ENCODE measurements around the gene PLOD1.
"Not testable (repeated sequence)": the region's sequence is repeated elsewhere in the genome, so short reads cannot be mapped to it uniquely, and the experiment has no call there.

PLOD1 gene

DNA sequence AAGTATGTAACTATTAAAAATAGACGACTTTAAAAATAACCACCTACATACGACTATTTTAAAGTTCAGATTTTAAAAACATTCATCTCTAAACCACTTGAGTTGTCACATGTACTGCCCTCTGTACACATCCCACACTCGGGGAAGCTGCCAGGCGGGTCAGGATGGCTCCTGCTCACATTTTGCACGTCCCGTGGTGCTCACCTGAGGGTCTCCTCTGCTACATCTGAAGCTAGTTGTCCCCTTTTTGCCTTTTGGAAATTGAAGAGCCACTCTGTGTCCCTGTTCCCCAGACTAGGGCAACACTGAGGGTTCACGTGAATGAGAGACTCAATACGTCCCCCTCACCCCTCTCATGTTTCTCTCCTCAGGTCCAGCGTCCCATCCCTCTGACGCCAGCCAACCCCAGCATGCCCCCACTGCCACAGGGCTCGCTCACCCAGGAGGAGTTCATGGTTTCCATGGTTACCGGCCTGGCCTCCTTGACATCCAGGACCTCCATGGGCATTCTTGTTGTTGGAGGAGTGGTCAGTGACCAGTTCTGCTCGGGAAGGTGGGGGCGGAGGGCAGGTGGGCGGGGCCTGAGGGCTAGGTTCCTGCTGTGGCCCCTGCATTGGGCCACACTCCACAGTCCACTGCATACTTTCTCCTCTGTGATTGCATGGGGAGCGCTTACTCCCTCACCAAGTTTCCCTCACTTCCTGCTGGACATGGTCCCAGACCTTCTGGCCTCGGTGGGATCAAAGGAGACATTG lies 71.8 kb downstream of the PLOD1 start:
- Histone ChIP-seq H4K20me1 (ENCODE audit: control insufficient read depth, insufficient read depth, low read depth, low read length) (no peaks in the 10 kb centered on the region), H3K9me3 (ENCODE audit: control insufficient read depth, insufficient read depth, low read length) (no peaks in the 10 kb centered on the region), H3K79me2 (ENCODE audit: control insufficient read depth, low read length) (no peaks in the 10 kb centered on the region), H3K36me3 (ENCODE audit: control insufficient read depth, low read length) (peaks cover 75% of the 10 kb centered on the region), H3K9me2 (replicated peaks; ENCODE audit: control insufficient read depth, low read length) (no peaks in the 10 kb centered on the region), H3K27ac (ENCODE audit: low read depth, low read length) (no peak overlapping the region), H3K27me3 (ENCODE audit: control insufficient read depth, low read length) (no peaks in the 10 kb centered on the region), H3K4me2 (ENCODE audit: low read length) (no peak overlapping the region), H3K4me1 (ENCODE audit: control insufficient read depth, low read length) (0 out of 2 replicates have a peak, but pooled peaks cover 2% of the 10 kb centered on the region), H3K4me3 (ENCODE audit: low read length) (no peak overlapping the region), H3F3A (ENCODE audit: control insufficient read depth, insufficient read depth) (no peaks in the 10 kb centered on the region; the same call in 1 of the 2 replicates)
- TF ChIP-seq CTCF (IDR thresholded peaks at IDR 0.05; ENCODE audit: low read depth, low read length, poor library complexity, severe bottlenecking) (no peak), EZH2phosphoT487 (IDR thresholded peaks at IDR 0.05; ENCODE audit: borderline replicate concordance, low read length) (no peak)

DNA sequence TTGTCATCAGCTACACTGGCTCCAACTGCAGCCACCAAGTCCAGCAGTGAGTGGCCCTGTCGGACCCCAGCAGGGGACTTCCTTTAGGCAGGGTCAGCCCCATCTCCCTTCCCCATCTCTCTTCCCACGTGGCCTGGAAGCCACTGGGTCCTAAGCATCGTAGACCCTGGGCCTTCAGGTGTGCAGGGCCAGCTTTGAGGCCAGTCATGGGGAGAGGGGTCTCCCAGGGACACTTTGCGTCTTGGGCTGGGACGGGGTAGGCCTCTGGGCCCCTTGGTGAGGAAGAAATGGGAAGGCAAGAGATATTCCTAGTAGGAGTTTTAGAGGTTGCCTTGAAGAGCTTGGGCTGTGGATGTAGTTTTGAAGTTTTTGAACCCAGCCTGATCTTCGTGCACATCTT lies 72.7 kb downstream of the PLOD1 start:
- Histone ChIP-seq H3K79me2 (ENCODE audit: control insufficient read depth, low read length) (no peaks in the 10 kb centered on the region), H4K20me1 (ENCODE audit: control insufficient read depth, insufficient read depth, low read depth, low read length) (no peaks in the 10 kb centered on the region), H3K4me1 (ENCODE audit: control insufficient read depth, low read length) (0 out of 2 replicates have a peak, but pooled peaks cover 2% of the 10 kb centered on the region), H3K27me3 (ENCODE audit: control insufficient read depth, low read length) (no peaks in the 10 kb centered on the region), H3K36me3 (ENCODE audit: control insufficient read depth, low read length) (peaks cover 75% of the 10 kb centered on the region), H3K4me2 (ENCODE audit: low read length) (no peak overlapping the region), H3K27ac (ENCODE audit: low read depth, low read length) (no peak overlapping the region), H3K9me2 (replicated peaks; ENCODE audit: control insufficient read depth, low read length) (no peaks in the 10 kb centered on the region), H3K9me3 (ENCODE audit: control insufficient read depth, insufficient read depth, low read length) (no peaks in the 10 kb centered on the region), H3K4me3 (ENCODE audit: low read length) (no peak overlapping the region), H3F3A (ENCODE audit: control insufficient read depth, insufficient read depth) (no peaks in the 10 kb centered on the region; the same call in 1 of the 2 replicates)
- TF ChIP-seq EZH2phosphoT487 (IDR thresholded peaks at IDR 0.05; ENCODE audit: borderline replicate concordance, low read length) (no peak), CTCF (IDR thresholded peaks at IDR 0.05; ENCODE audit: low read depth, low read length, poor library complexity, severe bottlenecking) (no peak)

DNA sequence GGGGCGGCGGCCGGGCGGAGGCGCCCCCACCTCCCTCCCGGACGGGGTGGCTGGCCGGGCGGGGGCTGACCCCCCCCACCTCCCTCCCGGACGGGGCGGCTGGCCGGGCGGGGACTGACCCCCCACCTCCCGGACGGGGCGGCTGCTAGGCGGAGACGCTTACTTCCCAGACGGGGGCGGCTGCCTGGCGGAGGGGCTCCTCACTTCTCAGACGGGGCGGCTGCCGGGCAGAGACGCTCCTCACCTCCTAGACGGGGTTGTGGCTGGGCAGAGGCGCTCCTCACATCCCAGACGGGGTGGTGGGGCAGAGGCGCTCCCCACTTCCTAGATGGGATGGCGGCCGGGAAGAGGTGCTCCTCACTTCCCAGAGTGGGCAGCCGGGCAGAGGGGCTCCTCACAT lies 73.8 kb downstream of the PLOD1 start:
- not testable (repeated sequence) for H3K27me3 ChIP-seq (ENCODE audit: control insufficient read depth, low read length); H3K4me3 ChIP-seq (ENCODE audit: low read length); H4K20me1 ChIP-seq (ENCODE audit: control insufficient read depth, insufficient read depth, low read depth, low read length); H3K9me3 ChIP-seq (ENCODE audit: control insufficient read depth, insufficient read depth, low read length); H3K4me2 ChIP-seq (ENCODE audit: low read length); H3K27ac ChIP-seq (ENCODE audit: low read depth, low read length); H3F3A ChIP-seq (ENCODE audit: control insufficient read depth, insufficient read depth); H3K9me2 ChIP-seq (replicated peaks; ENCODE audit: control insufficient read depth, low read length); H3K79me2 ChIP-seq (ENCODE audit: control insufficient read depth, low read length); H3K4me1 ChIP-seq (ENCODE audit: control insufficient read depth, low read length)
- H3K36me3 ChIP-seq (ENCODE audit: control insufficient read depth, low read length), result peaks cover 76% of the 10 kb centered on the region

- Histone ChIP-seq H3K9me2 (replicated peaks; ENCODE audit: control insufficient read depth, low read length) (no peaks in the 10 kb centered on the region), H3K27ac (ENCODE audit: low read depth, low read length) (no peak overlapping the region), H3K4me2 (ENCODE audit: low read length) (no peak overlapping the region), H3K4me3 (ENCODE audit: low read length) (no peak overlapping the region), H3K9me3 (ENCODE audit: control insufficient read depth, insufficient read depth, low read length) (no peaks in the 10 kb centered on the region), H3K27me3 (ENCODE audit: control insufficient read depth, low read length) (no peaks in the 10 kb centered on the region), H4K20me1 (ENCODE audit: control insufficient read depth, insufficient read depth, low read depth, low read length) (no peaks in the 10 kb centered on the region), H3F3A (ENCODE audit: control insufficient read depth, insufficient read depth) (peaks cover 7% of the 10 kb centered on the region), H3K4me1 (ENCODE audit: control insufficient read depth, low read length) (peaks cover 7% of the 10 kb centered on the region), H3K36me3 (ENCODE audit: control insufficient read depth, low read length) (peaks cover 67% of the 10 kb centered on the region), H3K79me2 (ENCODE audit: control insufficient read depth, low read length) (no peaks in the 10 kb centered on the region)
- TF ChIP-seq CTCF (IDR thresholded peaks at IDR 0.05; ENCODE audit: low read depth, low read length, poor library complexity, severe bottlenecking), result no peak
- TF ChIP-seq EZH2phosphoT487 (IDR thresholded peaks at IDR 0.05; ENCODE audit: borderline replicate concordance, low read length), result no peak
These were observed 74.9 kb downstream of the PLOD1 start for GRCh38 chr1:12009318-12009947.
